Left ventricle myocardium inferior (tissue), 1 donor: ENCODE data around the gene TRAPPC12. TPM values are rescaled to one million over a fixed set of nuclear protein-coding genes. Genes with fewer than 3 reads are reported as not detected.
"Not testable (repeated sequence)": the region's sequence is repeated elsewhere in the genome, so short reads cannot be mapped to it uniquely, and the experiment has no call there.

ENCODE experiments used
- DNase-seq: peaks from one replicate; pipeline ENCODE4 v3.0.0-alpha.2; 2020
- H3K27ac ChIP-seq: fragments of 200-600 bp; replicated peaks from 2 replicates; pipeline ENCODE4 v1.8.0; 2021
- H3K27me3 ChIP-seq: fragments of 200-600 bp; 2 replicates; pipeline ENCODE4 v1.8.0; 2021; ENCODE audit warnings: low read depth
- H3K36me3 ChIP-seq: fragments of 200-600 bp; 2 replicates; pipeline ENCODE4 v1.8.0; 2021
- H3K4me1 ChIP-seq: fragments of 200-600 bp; 2 replicates; pipeline ENCODE4 v1.8.0; 2021
- H3K4me3 ChIP-seq: fragments of 200-600 bp; 2 replicates; pipeline ENCODE4 v1.8.0; 2021; ENCODE audit warnings: mild to moderate bottlenecking, moderate library complexity
- H3K9me3 ChIP-seq: fragments of 200-600 bp; replicated peaks from 2 replicates; pipeline ENCODE4 v1.8.0; 2021
- intact Hi-C: fragments of 100-400 bp; cut with micrococcal nuclease; formaldehyde crosslinking; loops from one replicate; pipeline ENCODE4 v1.11.0; 2022
- total RNA-seq: library from RNA; stranded (reverse); fragmentation: NEBNext Ultra II Directional; extraction: Animal tissue kit (Norgen Biotek cat#: 25700); gene quantifications from one replicate; pipeline ENCODE4 v1.2.1, GENCODE V29; 2021
- TF ChIP-seq, protein P1 (sequence below): fragments of 200-600 bp; IDR thresholded peaks from 2 replicates; pipeline ENCODE4 v1.8.0; 2021; ENCODE audit warnings: antibody characterized with exemption, mild to moderate bottlenecking, borderline replicate concordance
- donor health status: DM: no; HTN: yes; CAD: no; lungs with severe emphysema.

Gene TRAPPC12
- total RNA-seq, 1 donor from 2014 or later, result 127 TPM

DNA sequence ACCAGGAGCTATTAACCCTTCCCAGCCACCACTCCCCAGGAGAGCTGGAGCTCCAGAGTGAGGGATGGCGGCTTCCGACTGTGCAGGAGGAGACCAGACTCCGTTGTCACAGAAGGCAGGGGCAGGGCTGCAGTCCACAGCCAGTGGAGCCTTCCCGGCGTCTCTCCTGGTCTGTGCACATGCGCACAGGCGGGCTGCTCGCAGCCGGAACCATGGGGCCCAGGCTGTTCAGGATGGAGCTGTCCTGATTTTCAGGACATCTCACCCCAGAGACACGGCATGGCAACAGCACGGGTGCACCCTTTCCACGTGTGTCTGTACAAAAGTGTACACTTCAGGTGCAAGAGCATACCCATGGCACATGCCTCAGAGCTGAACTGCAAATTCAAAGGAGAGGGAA, 30.7 kb upstream of the TRAPPC12 start:
- H3K36me3 ChIP-seq, result peaks cover 16% of the 10 kb centered on the region
- H3K4me1 ChIP-seq, result no peaks in the 10 kb centered on the region
- no peak overlapping the region for H3K4me3 ChIP-seq
- intact Hi-C loops, result no loop called here
- H3K9me3 ChIP-seq, result no peaks in the 10 kb centered on the region
- DNase-seq, result no peak
- no peak overlapping the region for H3K27ac ChIP-seq
- H3K27me3 ChIP-seq, result no peaks in the 10 kb centered on the region
- TF ChIP-seq, protein P1, sequence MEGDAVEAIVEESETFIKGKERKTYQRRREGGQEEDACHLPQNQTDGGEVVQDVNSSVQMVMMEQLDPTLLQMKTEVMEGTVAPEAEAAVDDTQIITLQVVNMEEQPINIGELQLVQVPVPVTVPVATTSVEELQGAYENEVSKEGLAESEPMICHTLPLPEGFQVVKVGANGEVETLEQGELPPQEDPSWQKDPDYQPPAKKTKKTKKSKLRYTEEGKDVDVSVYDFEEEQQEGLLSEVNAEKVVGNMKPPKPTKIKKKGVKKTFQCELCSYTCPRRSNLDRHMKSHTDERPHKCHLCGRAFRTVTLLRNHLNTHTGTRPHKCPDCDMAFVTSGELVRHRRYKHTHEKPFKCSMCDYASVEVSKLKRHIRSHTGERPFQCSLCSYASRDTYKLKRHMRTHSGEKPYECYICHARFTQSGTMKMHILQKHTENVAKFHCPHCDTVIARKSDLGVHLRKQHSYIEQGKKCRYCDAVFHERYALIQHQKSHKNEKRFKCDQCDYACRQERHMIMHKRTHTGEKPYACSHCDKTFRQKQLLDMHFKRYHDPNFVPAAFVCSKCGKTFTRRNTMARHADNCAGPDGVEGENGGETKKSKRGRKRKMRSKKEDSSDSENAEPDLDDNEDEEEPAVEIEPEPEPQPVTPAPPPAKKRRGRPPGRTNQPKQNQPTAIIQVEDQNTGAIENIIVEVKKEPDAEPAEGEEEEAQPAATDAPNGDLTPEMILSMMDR, result no peak

- Histone ChIP-seq H3K9me3 (no peaks in the 10 kb centered on the region), H3K4me1 (no peaks in the 10 kb centered on the region), H3K27me3 (no peaks in the 10 kb centered on the region), H3K36me3 (peaks cover 16% of the 10 kb centered on the region), H3K4me3 (no peak overlapping the region), H3K27ac (no peak overlapping the region)
- no peak for DNase-seq
- TF ChIP-seq, protein P1, result no peak
- intact Hi-C loops, result no loop called here
These were observed 30.2 kb upstream of the TRAPPC12 start for GRCh38 chr2:3349211-3349693.

DNA sequence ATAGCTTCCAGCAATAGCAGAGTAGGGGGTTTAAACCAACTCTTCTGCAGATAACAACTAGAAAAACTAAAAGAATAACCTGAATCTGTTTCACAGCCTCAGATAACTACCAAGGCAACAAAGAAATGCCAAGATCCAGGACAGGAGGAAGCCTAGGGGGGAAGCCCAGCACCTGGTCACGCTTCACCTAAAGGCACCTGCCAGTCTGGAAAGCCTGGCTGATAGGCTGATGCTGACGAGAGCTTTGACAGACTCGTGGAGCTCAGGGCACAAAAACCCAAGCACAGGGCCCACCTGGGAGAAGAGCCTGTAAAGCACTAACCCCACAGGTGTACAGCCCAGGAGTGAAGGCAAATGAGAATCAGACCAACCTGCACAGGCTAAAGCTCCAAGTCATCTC, 24.5 kb upstream of the TRAPPC12 start:
- H3K27ac ChIP-seq, result no peak overlapping the region
- TF ChIP-seq, protein P1, result no peak
- H3K4me3 ChIP-seq, result no peak overlapping the region
- DNase-seq, result no peak
- peaks cover 12% of the 10 kb centered on the region for H3K4me1 ChIP-seq
- H3K36me3 ChIP-seq, result peaks cover 16% of the 10 kb centered on the region
- H3K27me3 ChIP-seq, result no peaks in the 10 kb centered on the region
- intact Hi-C loops, result no loop called here
- no peaks in the 10 kb centered on the region for H3K9me3 ChIP-seq

DNA sequence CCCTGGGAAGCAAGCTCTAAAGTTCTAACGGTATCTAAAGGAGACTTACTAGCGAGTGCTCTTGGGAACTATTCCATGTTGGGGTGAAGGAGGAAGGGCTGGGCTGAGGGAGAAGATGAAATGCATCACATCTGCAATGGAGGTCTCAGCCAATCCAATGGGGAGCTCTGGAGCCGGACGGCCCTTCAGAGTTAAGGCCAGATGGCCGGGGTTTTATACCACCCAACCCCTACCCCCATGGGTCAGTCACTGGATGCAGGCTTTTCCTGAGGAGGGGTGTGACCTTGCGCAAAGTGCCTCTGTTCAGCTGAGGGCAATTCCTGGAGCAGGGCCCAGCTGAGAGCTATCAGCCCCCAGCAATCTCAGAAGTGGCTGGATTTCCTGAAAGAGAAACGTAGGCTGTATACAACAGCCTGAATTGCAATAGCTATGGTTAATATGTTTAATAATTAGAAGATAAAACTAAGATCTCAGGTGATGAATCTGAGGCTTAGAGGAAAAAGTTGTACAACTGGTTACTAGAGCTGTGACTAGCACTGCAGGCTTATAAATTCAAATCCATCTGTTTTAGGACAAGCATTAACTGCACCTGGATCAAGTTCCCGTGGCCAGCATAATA, 23.4 kb upstream of the TRAPPC12 start:
- Histone ChIP-seq H3K27me3 (no peaks in the 10 kb centered on the region), H3K9me3 (no peaks in the 10 kb centered on the region), H3K36me3 (peaks cover 16% of the 10 kb centered on the region), H3K4me1 (peaks cover 12% of the 10 kb centered on the region), H3K27ac (no peak overlapping the region), H3K4me3 (no peak overlapping the region)
- intact Hi-C loops, result no loop called here
- no peak for DNase-seq
- TF ChIP-seq, protein P1, result no peak

DNA sequence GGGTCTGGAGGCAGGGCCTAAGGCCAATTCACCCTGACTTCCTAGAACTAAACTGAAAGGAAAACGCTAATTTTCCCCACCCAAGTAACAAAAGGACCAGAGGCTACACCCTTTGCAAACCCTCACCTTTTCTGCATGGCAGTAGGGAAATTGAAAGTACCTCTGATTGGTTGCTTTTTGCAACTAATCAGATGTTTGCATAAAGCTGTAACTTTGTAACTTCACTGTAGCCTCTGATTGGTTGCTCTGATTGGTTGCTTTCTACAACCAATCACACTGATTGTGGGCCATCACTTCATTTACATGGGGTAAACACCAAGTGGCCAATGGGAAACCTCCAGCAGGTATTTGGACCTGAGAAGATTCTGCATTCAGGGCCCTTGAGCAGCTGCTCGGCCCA, 22.7 kb upstream of the TRAPPC12 start:
- no peak overlapping the region for H3K4me3 ChIP-seq
- H3K27ac ChIP-seq, result no peak overlapping the region
- intact Hi-C loops, result no loop called here
- peaks cover 12% of the 10 kb centered on the region for H3K4me1 ChIP-seq
- H3K36me3 ChIP-seq, result peaks cover 10% of the 10 kb centered on the region
- H3K9me3 ChIP-seq, result no peaks in the 10 kb centered on the region
- TF ChIP-seq, protein P1, result no peak
- DNase-seq, result no peak
- no peaks in the 10 kb centered on the region for H3K27me3 ChIP-seq

DNA sequence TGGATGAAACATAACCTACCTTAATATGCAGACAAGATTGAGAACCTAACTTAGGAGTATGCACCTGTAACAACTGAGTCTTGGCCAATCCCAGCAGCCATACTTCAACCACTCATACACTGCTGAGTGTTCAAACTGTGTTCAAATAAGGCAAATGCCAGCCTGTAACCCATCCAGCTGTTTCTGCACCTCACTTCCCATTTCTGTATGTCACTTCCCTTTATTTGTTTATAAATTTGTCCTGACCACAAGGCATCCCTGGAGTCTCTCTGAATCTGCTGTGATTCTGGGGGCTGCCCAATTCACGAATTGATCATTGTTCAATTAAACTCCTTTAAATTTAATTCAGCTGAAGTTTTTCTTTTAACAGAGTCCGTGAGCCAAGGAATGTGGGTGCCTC, 22.0 kb upstream of the TRAPPC12 start:
- peaks cover 12% of the 10 kb centered on the region for H3K4me1 ChIP-seq
- intact Hi-C loops, H3K36me3 ChIP-seq, H3K27ac ChIP-seq, DNase-seq, H3K27me3 ChIP-seq, H3K9me3 ChIP-seq, H3K4me3 ChIP-seq: not testable (repeated sequence)
